ENCODE results near the gene LGR6.

The LGR6 gene

DNA sequence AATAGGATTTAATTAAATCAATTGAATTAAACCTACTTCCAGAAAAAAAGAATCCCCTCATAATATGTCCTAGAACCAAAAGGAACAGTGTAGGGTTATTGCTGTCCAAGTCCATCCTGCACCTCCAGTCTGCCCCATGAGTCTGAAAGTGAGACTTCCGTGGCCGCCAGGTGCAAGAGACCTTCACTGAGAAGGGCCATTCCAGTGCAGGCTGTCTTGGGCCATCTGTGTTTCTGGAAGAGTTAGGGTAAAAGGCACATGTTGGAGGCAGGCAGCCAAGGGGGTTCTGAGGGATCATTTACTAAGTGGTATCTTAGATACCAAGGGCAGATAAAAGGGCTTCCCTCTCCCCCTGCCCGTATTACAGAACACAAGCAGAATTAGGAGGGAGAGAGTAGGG is 117.1 kb downstream of the LGR6 start:
- Histone ChIP-seq H2AFZ (ENCODE audit: low read length) (no peak overlapping the region), H3K9ac (ENCODE audit: low read depth, low read length, poor library complexity, severe bottlenecking) (no peak overlapping the region), H3K27me3 (ENCODE audit: insufficient read depth, low read length, poor library complexity, severe bottlenecking) (no peaks in the 10 kb centered on the region), H3F3A (ENCODE audit: low read depth) (no peaks in the 10 kb centered on the region), H3K36me3 (ENCODE audit: insufficient read depth, low read length) (no peaks in the 10 kb centered on the region), H3K9me2 (replicated peaks; ENCODE audit: low read depth, low read length) (no peaks in the 10 kb centered on the region), H3K9me3 (ENCODE audit: insufficient read depth, low read depth, low read length) (no peaks in the 10 kb centered on the region), H3K79me2 (ENCODE audit: insufficient read depth, low read length) (no peaks in the 10 kb centered on the region), H4K20me1 (ENCODE audit: insufficient read depth, low read length, poor library complexity, severe bottlenecking) (no peaks in the 10 kb centered on the region), H3K4me1 (ENCODE audit: insufficient read depth, low read length, poor library complexity, severe bottlenecking) (no peaks in the 10 kb centered on the region), H3K4me2 (ENCODE audit: low read depth, low read length, poor library complexity, severe bottlenecking) (no peak overlapping the region), H3K4me3 (ENCODE audit: low read length, poor library complexity, severe bottlenecking) (no peak overlapping the region)
- TF ChIP-seq, protein P1, sequence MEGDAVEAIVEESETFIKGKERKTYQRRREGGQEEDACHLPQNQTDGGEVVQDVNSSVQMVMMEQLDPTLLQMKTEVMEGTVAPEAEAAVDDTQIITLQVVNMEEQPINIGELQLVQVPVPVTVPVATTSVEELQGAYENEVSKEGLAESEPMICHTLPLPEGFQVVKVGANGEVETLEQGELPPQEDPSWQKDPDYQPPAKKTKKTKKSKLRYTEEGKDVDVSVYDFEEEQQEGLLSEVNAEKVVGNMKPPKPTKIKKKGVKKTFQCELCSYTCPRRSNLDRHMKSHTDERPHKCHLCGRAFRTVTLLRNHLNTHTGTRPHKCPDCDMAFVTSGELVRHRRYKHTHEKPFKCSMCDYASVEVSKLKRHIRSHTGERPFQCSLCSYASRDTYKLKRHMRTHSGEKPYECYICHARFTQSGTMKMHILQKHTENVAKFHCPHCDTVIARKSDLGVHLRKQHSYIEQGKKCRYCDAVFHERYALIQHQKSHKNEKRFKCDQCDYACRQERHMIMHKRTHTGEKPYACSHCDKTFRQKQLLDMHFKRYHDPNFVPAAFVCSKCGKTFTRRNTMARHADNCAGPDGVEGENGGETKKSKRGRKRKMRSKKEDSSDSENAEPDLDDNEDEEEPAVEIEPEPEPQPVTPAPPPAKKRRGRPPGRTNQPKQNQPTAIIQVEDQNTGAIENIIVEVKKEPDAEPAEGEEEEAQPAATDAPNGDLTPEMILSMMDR (conservative IDR thresholded peaks at IDR 0.05; ENCODE audit: low read length), result no peak
- no peak for TF ChIP-seq EZH2phosphoT487 (IDR thresholded peaks at IDR 0.05; ENCODE audit: borderline replicate concordance)

DNA sequence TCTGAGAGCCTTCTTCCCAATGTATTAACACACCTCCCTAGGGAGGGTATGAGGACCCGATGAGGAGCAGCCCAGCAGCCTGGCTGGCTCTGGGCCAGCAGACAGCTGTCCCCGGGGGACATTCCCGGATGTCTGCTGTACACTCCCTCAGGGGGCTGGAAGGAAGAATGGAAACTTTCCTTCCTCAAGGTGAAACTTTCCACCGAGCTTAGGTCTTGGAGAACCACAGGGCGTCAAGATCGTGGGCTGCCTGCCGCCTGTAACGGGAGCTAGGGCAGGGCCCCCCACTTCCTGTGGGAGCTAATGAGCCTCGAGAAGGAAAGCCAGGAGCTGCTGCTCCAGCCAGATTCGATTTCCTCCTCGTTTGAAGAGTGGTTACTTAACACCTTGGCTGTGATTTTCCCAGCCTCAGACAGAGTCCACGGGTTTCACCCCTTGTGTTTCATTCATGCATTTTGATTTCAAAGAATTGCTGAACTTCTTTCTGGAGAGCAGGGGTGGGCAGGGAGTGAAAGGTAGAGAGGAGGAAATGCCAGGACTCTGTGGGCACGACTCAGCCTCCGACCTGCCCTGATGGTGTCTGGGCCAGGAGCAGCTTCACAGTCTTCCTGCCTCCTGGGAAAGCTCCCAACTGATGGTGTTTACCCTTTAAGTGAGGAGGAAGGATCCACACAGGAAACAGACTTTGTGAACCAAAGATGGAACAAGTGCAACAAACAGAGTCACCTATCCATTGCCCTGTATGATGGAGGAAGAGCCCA is 118.5 kb downstream of the LGR6 start:
- Histone ChIP-seq H3K9me2 (replicated peaks; ENCODE audit: low read depth, low read length) (no peaks in the 10 kb centered on the region), H3K4me1 (ENCODE audit: insufficient read depth, low read length, poor library complexity, severe bottlenecking) (no peaks in the 10 kb centered on the region), H3K9me3 (ENCODE audit: insufficient read depth, low read depth, low read length) (no peaks in the 10 kb centered on the region), H3F3A (ENCODE audit: low read depth) (no peaks in the 10 kb centered on the region), H3K79me2 (ENCODE audit: insufficient read depth, low read length) (no peaks in the 10 kb centered on the region), H3K27me3 (ENCODE audit: insufficient read depth, low read length, poor library complexity, severe bottlenecking) (no peaks in the 10 kb centered on the region), H3K9ac (ENCODE audit: low read depth, low read length, poor library complexity, severe bottlenecking) (no peak overlapping the region), H2AFZ (ENCODE audit: low read length) (no peak overlapping the region), H3K36me3 (ENCODE audit: insufficient read depth, low read length) (no peaks in the 10 kb centered on the region), H4K20me1 (ENCODE audit: insufficient read depth, low read length, poor library complexity, severe bottlenecking) (no peaks in the 10 kb centered on the region), H3K4me2 (ENCODE audit: low read depth, low read length, poor library complexity, severe bottlenecking) (no peak overlapping the region), H3K4me3 (ENCODE audit: low read length, poor library complexity, severe bottlenecking) (no peak overlapping the region)
- TF ChIP-seq, protein P1 (conservative IDR thresholded peaks at IDR 0.05; ENCODE audit: low read length), result no peak
- no peak for TF ChIP-seq EZH2phosphoT487 (IDR thresholded peaks at IDR 0.05; ENCODE audit: borderline replicate concordance)

GRCh38 chr1:202315576-202316168 is 122.1 kb downstream of the LGR6 start:
- H4K20me1 ChIP-seq (ENCODE audit: insufficient read depth, low read length, poor library complexity, severe bottlenecking), result no peaks in the 10 kb centered on the region
- no peaks in the 10 kb centered on the region for H3K27me3 ChIP-seq (ENCODE audit: insufficient read depth, low read length, poor library complexity, severe bottlenecking)
- no peaks in the 10 kb centered on the region for H3K4me1 ChIP-seq (ENCODE audit: insufficient read depth, low read length, poor library complexity, severe bottlenecking)
- no peaks in the 10 kb centered on the region for H3F3A ChIP-seq (ENCODE audit: low read depth)
- no peaks in the 10 kb centered on the region for H3K79me2 ChIP-seq (ENCODE audit: insufficient read depth, low read length)
- no peak overlapping the region for H2AFZ ChIP-seq (ENCODE audit: low read length)
- H3K36me3 ChIP-seq (ENCODE audit: insufficient read depth, low read length), result no peaks in the 10 kb centered on the region
- H3K9me2 ChIP-seq (replicated peaks; ENCODE audit: low read depth, low read length), result no peaks in the 10 kb centered on the region
- no peak overlapping the region for H3K9ac ChIP-seq (ENCODE audit: low read depth, low read length, poor library complexity, severe bottlenecking)
- TF ChIP-seq EZH2phosphoT487 (IDR thresholded peaks at IDR 0.05; ENCODE audit: borderline replicate concordance), result no peak
- TF ChIP-seq, protein P1 (conservative IDR thresholded peaks at IDR 0.05; ENCODE audit: low read length), result peak; percentile 97
- no peak overlapping the region for H3K4me3 ChIP-seq (ENCODE audit: low read length, poor library complexity, severe bottlenecking)
- H3K9me3 ChIP-seq (ENCODE audit: insufficient read depth, low read depth, low read length), result no peaks in the 10 kb centered on the region
- H3K4me2 ChIP-seq (ENCODE audit: low read depth, low read length, poor library complexity, severe bottlenecking), result no peak overlapping the region

Measured in Loucy (cell line).